HG03439 (cell line): ENCODE results near the gene ZNF106.

ENCODE experiments used
- ATAC-seq: cut with Tn5 transposase; IDR thresholded peaks from one replicate; pipeline ENCODE4 v1.9.1; 2021; ENCODE audit warnings: mild to moderate bottlenecking, moderate library complexity; ENCODE audit not compliant: unreplicated experiment

The ZNF106 gene

GRCh38 chr15:42409011-42409410 lies 81.9 kb downstream of the ZNF106 start:
- ATAC-seq: no peak

DNA sequence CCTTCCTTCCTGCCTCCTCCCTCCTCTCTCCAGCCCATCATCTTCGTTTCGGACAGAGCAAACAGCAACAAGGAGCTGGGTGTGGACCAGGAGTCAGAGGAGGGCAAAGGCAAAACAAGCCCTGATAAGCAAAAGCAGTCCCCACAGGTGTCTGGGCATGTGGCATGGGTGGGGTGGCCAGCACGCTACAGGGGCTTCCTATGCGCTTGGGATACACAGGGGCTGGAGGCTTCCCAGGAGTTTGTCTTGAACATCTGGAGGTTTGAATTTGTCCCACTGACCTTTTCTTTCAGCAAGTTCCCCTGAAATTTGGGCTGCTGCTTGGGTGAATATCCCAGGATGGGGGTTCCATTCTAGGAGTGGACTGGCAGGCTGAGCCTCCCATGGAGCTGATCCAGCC lies 82.8 kb downstream of the ZNF106 start:
- ATAC-seq: no peak

DNA sequence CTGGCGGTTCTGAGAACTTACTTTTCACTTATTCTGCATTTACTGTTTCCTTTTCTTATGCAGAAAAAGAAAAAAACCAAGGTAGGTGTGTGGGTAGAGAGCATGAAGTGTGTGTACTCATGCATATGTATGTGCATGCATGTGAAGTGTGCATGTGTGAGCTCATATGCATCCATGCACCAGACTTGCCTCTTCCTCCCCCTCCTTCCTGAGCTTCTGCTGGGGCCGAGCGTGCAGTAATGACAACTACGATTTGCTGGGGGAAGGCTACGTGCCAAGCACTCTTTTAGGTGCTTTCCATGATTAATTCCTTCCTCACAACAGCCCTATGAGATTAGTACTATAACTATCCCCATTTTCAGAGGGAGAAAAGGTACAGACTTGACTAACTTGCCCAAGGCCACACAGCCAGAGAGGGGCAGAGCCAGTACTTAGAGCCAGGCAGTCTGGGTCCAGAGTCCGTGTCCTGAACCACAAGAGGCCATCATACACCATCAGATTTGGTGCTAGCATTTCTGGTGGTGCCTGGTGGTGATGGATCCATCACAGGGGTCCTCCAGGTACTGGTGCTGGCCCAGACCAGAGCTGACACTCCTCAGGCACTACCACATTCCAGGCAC lies 85.0 kb downstream of the ZNF106 start:
- ATAC-seq: no peak

GRCh38 chr15:42404461-42405235 lies 86.3 kb downstream of the ZNF106 start:
- no peak for ATAC-seq

DNA sequence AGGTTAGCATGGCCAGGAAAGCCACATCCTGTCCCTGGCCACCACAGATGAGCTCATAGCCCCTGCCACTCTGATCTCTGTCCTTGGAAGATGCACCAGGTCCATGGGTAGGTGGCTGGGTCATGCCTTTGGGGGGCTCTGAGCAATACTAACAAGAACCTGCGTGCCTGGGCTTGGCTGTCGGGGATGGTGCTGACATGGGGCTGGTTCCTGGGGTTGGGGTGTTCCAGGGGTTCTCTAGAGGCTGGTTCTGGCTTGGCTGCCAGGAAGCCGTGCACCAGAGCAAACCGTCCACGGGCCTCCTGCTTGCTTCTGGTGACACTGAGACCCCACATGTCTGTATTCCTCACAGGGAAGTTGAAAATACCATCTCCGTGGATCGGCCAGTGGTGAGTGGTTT lies 87.6 kb downstream of the ZNF106 start:
- ATAC-seq: no peak

DNA sequence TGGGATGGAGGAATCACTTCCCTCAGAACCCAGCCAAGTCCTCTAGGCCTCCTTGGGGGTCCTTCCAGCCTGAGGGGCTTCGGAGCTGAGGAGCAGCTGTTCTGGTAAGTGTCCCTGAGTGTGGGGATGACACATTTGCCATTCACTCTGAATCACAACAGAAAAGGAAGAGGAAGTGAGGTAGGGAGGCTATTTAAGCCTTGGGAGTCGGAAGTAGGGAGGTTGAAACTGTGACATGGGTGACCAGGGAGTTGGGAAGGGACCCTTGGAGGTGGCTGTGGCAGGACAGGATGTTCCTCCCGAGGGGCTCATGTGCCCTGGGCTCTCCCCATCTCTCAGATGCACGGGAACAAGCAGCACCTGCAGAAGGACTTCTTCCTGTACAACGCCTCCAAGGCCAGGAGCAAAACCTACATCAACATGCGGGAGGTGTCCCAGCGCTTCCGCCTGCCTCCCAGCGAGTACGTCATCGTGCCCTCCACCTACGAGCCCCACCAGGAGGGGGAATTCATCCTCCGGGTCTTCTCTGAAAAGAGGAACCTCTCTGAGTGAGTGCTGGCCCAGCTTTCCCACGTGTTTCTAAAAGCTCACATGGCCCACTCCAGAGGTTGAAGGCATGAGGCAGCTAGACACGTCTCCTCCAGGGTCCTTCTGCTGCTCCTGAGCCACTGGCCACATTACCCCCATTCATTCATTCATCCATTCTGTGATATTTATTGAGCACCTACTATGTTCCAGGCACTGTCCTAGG lies 88.3 kb downstream of the ZNF106 start:
- ATAC-seq: no peak

- no peak for ATAC-seq
Observed at GRCh38 chr15:42401544-42402454, 89.1 kb downstream of the ZNF106 start.

GRCh38 chr15:42395838-42396237 lies 95.1 kb downstream of the ZNF106 start:
- no peak for ATAC-seq

DNA sequence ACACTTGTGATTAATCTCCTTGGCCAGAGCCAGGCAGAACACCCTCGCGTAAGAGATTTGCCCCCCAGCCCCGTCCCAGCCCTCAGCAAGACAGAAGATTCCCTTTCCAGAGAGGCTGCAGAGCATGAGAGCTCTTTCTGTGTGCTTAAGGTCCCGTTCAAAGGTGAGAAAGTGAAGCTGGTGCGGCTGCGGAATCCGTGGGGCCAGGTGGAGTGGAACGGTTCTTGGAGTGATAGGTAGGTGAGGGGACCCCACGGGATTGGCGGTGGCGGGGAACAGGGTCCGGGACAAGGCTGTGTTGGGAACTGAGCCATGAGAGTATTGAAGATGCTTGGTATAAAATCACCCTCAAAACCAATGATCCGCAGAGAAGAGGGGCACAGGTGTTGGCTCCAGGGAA lies 96.8 kb downstream of the ZNF106 start:
- ATAC-seq: no peak

DNA sequence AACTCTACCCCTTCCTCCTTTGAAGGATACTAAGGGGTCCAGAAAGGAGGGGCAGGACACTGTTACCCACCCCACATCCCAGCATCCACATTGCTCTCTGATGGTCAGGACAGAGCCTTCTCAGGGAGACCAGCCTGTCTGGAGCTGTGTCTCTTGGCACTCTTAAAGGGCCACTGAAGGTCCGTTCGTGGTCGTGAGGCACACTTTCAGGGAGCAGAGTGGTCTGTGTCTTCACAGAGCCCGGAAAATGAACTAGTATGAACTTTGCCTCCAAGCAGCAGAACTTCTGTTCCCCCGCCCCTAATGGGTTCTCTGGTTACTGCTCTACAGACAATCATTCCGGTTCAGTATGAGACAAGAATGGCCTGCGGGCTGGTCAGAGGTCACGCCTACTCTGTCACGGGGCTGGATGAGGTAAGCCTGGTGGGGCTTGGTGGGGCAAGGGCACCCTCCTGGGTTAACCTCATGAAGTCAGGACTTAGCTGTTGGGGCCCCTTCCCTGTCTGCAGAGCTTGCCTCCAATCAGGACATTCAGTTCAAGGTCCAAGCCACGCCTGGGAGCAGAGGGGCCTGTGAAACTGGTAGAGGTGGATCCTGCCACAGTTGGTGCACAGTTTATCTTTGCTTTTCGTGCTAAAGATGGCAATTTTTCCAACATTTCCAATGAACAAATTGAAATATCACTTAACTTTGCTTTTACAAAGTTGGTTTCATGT lies 98.5 kb downstream of the ZNF106 start:
- no peak for ATAC-seq

- ATAC-seq: no peak
Observed at GRCh38 chr15:42387603-42388002, 103.3 kb downstream of the ZNF106 start.

DNA sequence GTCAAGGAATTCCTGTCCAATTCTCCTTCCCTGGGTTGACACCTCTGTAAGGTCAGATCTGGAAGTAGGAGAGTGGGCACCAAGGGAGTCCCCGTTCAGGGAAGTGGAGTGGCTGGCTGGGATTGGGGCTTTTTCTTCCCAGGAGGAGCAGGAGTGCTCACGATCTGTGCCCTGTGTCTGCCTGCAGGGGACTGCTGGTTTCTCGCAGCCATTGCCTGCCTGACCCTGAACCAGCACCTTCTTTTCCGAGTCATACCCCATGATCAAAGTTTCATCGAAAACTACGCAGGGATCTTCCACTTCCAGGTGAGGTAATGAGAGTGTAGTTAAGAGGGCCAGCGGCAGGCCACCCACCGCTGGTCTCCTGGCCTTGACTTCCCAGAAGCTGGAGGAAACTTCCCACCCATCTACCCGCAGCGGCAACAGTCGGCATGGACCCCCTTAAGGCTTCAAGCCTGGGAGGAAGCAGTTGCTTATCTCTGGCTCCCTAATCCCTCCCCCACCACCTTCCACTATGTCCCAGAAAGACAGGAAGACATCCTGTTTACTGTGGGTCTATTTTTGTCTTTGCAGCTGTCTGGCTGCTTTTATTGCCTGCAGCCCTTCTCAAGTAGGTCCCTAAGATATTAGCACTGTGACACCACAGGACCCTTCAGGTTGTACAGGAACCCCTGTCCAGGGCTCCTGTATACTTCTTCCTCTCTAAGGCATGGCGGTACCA lies 104.8 kb downstream of the ZNF106 start:
- no peak for ATAC-seq

DNA sequence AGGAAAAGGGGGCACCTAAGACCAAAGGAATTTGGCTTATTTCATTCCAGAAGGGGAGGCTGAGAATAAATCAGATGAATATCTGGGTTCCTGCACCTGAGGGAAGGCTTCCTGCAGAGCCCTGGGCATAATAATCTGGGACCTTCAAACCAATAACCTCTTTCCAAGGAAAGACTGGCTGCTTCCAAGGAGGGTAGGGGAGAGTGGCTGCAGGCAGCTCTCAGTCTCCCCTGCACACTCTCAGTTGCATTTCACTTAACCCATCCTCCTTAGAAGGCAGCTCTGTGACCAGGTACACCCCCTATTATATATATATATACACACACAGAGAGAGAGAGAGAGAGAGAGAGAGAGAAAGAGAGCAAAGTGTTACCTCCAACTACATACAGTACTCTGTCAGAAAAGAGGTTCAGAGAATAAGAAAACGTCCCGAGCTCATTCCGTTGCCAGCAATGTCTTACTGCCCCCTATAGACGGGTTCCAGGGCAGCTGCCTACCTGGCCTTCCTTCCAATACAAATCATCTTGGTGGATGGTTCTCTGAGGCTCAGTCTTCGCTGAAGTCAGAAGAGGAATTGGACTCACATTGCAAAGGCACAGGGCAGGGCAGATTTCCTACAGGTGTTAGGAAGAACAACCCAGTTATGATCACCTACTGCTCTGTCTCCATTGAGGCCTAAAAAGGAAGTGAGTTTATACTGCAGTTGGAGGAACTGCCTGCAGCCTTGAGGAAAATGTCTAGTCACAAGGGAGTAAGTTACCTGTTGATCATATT lies 105.5 kb downstream of the ZNF106 start:
- no peak for ATAC-seq

GRCh38 chr15:42384597-42384996 lies 106.3 kb downstream of the ZNF106 start:
- no peak for ATAC-seq

DNA sequence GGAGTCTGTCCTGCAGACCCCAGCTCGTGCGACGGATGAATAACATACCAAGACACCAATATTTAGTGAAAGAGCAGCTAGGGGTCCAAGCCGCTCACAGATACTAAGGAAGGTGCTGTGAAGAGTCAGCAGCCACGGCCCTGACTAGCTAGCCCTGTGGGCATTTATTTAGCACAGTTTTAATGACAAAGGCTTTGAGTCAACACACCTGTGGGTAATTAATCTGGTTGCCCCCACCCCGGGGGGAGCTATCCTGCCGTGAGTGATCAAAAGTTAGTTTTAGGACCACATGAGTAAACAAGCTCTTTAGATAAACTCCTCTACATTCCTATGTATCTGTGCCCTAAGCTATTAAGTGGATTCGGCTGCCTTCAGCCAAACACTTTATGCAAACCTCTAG lies 112.9 kb downstream of the ZNF106 start:
- ATAC-seq: no peak

GRCh38 chr15:42375941-42376340 lies 115.0 kb downstream of the ZNF106 start:
- ATAC-seq: no peak

DNA sequence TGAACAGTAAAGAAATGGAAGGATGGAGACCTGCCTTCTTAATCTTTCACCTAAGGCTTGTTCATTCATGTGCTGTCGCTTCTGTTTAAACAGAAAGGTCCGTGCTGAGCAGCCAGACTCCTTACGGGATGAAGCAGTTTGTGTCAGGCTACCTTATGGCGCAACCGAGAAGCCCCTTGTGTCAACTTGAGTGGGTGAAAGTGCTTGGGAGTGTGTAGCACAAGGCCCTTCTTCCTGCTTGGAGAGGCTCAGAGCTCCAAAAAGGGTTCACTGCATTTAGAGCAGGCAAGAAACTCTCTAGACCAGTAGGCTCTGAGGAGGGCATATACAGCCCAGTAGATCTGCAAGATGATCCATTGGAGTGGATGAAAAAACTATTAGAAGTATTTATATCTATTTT lies 115.7 kb downstream of the ZNF106 start:
- ATAC-seq: no peak

- no peak for ATAC-seq
Observed at GRCh38 chr15:42374810-42375209, 116.1 kb downstream of the ZNF106 start.

- no peak for ATAC-seq
Observed at GRCh38 chr15:42373936-42374335, 117.0 kb downstream of the ZNF106 start.
